ENCODE measurements around the gene FARP1. TPM values are rescaled to one million over a fixed set of nuclear protein-coding genes. Genes with fewer than 3 reads are reported as not detected.

The FARP1 gene
- total and polyA plus RNA-seq, 3 experiments from 2014 or later, result 0.16 to 0.27 (median 0.26) TPM

GRCh38 chr13:98103531-98103930 lies 39.4 kb upstream of the FARP1 start:
- no peak overlapping the region for H3K27ac Mint-ChIP-seq
- ChIA-PET POLR2A (no interaction called here), CTCF (no interaction called here)
- DNase-seq, result no peak
- Histone ChIP-seq H3K9me3 (ENCODE audit: low read length) (no peaks in the 10 kb centered on the region), H3K27me3 (ENCODE audit: insufficient read depth, low read length, poor library complexity, severe bottlenecking) (no peaks in the 10 kb centered on the region), H3K27ac (ENCODE audit: low read depth, low read length) (no peak overlapping the region), H3K4me1 (ENCODE audit: insufficient read depth, low read length) (no peaks in the 10 kb centered on the region), H3K36me3 (ENCODE audit: insufficient read depth, low read length) (no peaks in the 10 kb centered on the region), H3K4me3 (ENCODE audit: low read length) (no peak overlapping the region)
- peaks cover 0 to 10% of the 10 kb centered on the region in 2 donors for H3K27me3 Mint-ChIP-seq
- peaks cover 0 to 4% (median 0%) of the 10 kb centered on the region in 5 donors for H3K9me3 Mint-ChIP-seq
- H3K36me3 Mint-ChIP-seq, result no peaks in the 10 kb centered on the region
- no peak overlapping the region for H3K4me3 Mint-ChIP-seq
- no peaks in the 10 kb centered on the region for H3K4me1 Mint-ChIP-seq

DNA sequence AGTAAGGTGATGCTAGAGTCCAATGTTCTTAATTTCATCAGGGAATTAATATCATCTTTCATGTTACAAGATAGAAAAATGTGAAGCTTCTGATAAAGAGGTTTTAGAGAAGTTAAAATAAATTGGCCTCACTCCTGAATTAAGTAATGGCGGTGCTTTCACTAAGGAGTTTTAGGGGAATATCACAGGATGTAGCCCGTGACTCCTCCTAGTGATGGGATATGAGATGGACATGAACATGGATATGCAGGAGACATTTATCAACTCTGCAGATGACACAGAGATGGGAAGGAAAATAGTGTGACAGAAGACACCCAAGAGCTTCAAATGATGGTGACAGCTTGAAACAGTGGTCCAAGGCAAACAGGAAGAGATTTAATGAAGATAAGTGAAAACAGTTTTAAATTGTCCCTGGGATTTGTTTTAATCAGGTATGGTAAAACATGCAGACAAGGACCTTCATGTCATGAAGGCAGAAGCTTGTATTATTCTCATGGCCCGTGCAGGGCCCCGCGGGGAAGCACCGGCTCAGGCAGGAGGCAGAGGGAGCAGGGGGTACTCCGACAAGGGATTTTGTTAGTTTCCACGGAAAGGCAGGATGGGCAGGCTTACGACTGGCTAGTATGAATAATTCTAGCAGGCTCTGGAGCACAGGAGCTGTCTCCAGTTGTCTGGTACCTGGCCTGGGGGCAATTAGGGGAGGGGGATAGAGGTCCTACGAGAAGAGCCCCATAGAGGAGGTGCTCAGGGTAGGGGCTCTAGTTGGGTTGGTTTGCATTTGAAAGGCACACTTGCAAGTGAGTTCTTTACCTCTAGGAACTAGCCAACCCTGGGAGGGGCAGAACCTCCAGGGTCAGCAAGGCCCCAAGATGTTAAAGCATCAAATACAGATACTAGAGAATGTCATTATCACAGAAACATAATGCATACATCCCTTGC lies 38.7 kb upstream of the FARP1 start:
- Histone ChIP-seq H3K4me3 (ENCODE audit: low read length) (no peak overlapping the region), H3K27ac (ENCODE audit: low read depth, low read length) (no peak overlapping the region), H3K36me3 (ENCODE audit: insufficient read depth, low read length) (no peaks in the 10 kb centered on the region), H3K9me3 (ENCODE audit: low read length) (no peaks in the 10 kb centered on the region), H3K4me1 (ENCODE audit: insufficient read depth, low read length) (no peaks in the 10 kb centered on the region), H3K27me3 (ENCODE audit: insufficient read depth, low read length, poor library complexity, severe bottlenecking) (no peaks in the 10 kb centered on the region)
- Mint-ChIP-seq H3K9me3 (peaks cover 0 to 4% (median 0%) of the 10 kb centered on the region in 5 donors), H3K27me3 (peaks cover 0 to 7% of the 10 kb centered on the region in 2 donors), H3K36me3 (no peaks in the 10 kb centered on the region), H3K4me3 (no peak overlapping the region), H3K27ac (no peak overlapping the region), H3K4me1 (no peaks in the 10 kb centered on the region)
- DNase-seq, result no peak
- ChIA-PET POLR2A (no interaction called here), CTCF (no interaction called here)

DNA sequence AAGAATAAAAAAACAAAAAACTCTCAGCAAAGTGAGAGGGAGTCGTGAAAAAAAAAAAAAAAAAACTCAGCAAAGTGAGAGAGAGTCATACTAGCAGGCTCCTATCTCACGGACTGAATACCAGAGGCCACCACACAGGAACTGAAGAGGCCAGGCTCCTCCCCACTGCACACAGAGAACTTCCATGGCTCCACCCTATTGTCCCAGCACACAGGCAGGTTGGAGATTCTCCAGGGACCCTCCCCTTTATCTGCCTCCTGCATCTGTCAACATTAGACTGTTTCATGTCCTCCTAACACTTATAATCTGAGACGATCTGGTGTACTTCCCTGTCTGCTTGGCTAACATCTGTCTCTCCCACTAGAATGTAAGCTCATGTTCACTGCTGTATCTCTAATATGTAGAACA lies 37.0 kb upstream of the FARP1 start:
- no peak overlapping the region for H3K27ac Mint-ChIP-seq

GRCh38 chr13:98108341-98108740 lies 34.6 kb upstream of the FARP1 start:
- Histone ChIP-seq H3K4me3 (ENCODE audit: low read length) (no peak overlapping the region), H3K27me3 (ENCODE audit: insufficient read depth, low read length, poor library complexity, severe bottlenecking) (no peaks in the 10 kb centered on the region), H3K27ac (ENCODE audit: low read depth, low read length) (no peak overlapping the region), H3K4me1 (ENCODE audit: insufficient read depth, low read length) (no peaks in the 10 kb centered on the region), H3K36me3 (ENCODE audit: insufficient read depth, low read length) (no peaks in the 10 kb centered on the region), H3K9me3 (ENCODE audit: low read length) (no peaks in the 10 kb centered on the region)
- H3K27me3 Mint-ChIP-seq, result peaks cover 3 to 4% of the 10 kb centered on the region in 2 donors
- ChIA-PET POLR2A (no interaction called here), CTCF (no interaction called here)
- no peak overlapping the region for H3K4me3 Mint-ChIP-seq
- DNase-seq, result no peak
- H3K9me3 Mint-ChIP-seq, result peaks cover 0 to 2% (median 0%) of the 10 kb centered on the region in 5 donors
- H3K36me3 Mint-ChIP-seq, result no peaks in the 10 kb centered on the region
- no peaks in the 10 kb centered on the region for H3K4me1 Mint-ChIP-seq
- H3K27ac Mint-ChIP-seq, result no peak overlapping the region

More for the DNA sequence above, 37.0 kb upstream of the FARP1 start:
- Mint-ChIP-seq H3K27me3 (peaks cover 0 to 3% of the 10 kb centered on the region in 2 donors), H3K4me1 (no peaks in the 10 kb centered on the region), H3K9me3 (peaks cover 0 to 4% (median 0%) of the 10 kb centered on the region in 5 donors), H3K36me3 (no peaks in the 10 kb centered on the region), H3K4me3 (no peak overlapping the region)
- H3K27me3 ChIP-seq (ENCODE audit: insufficient read depth, low read length, poor library complexity, severe bottlenecking), result no peaks in the 10 kb centered on the region
- H3K36me3 ChIP-seq (ENCODE audit: insufficient read depth, low read length), result no peaks in the 10 kb centered on the region
- no peaks in the 10 kb centered on the region for H3K9me3 ChIP-seq (ENCODE audit: low read length)
- DNase-seq, result no peak
- no peak overlapping the region for H3K27ac ChIP-seq (ENCODE audit: low read depth, low read length)
- ChIA-PET POLR2A (no interaction called here), CTCF (no interaction called here)
- no peak overlapping the region for H3K4me3 ChIP-seq (ENCODE audit: low read length)
- no peaks in the 10 kb centered on the region for H3K4me1 ChIP-seq (ENCODE audit: insufficient read depth, low read length)

DNA sequence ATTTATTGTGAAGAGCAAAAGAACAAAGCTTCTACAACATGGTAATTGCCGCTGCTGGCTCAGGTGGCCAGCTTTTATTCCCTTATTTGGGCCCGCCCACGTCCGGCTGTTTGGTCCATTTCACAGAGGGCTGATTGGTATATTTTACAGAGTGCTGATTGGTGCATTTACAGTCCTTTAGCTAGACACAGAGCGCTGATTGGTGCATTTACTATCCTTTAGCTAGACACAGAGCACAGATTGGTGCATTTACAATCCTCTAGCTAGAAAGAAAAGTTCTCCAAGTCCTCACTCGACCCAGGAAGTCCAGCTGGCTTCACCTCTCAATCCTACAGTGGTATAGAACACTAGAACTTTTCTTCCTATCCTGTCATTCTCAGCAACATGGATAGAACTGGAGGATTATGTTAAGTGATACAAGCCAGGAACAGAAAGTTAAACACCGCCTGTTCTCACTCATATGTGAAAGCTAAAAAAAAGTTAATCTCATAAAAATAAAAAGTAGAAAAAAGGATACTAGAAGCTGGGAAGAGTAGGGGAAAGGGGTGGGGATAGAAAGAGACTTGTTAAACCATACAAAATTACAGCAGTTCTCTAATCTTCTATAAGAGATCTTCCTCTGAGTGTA lies 33.6 kb upstream of the FARP1 start:
- no peaks in the 10 kb centered on the region for H3K9me3 ChIP-seq (ENCODE audit: low read length)
- no peaks in the 10 kb centered on the region for H3K4me1 Mint-ChIP-seq
- ChIA-PET POLR2A (no interaction called here), CTCF (no interaction called here)
- H3K27ac ChIP-seq (ENCODE audit: low read depth, low read length), result no peak overlapping the region
- H3K36me3 ChIP-seq (ENCODE audit: insufficient read depth, low read length), result no peaks in the 10 kb centered on the region
- H3K9me3 Mint-ChIP-seq, result peaks cover 0 to 2% (median 0%) of the 10 kb centered on the region in 5 donors
- H3K4me3 Mint-ChIP-seq, result no peak overlapping the region
- no peak overlapping the region for H3K27ac Mint-ChIP-seq
- H3K4me3 ChIP-seq (ENCODE audit: low read length), result no peak overlapping the region
- no peak for DNase-seq
- no peaks in the 10 kb centered on the region for H3K4me1 ChIP-seq (ENCODE audit: insufficient read depth, low read length)
- no peaks in the 10 kb centered on the region for H3K27me3 ChIP-seq (ENCODE audit: insufficient read depth, low read length, poor library complexity, severe bottlenecking)
- H3K27me3 Mint-ChIP-seq, result peaks cover 3 to 4% of the 10 kb centered on the region in 2 donors
- H3K36me3 Mint-ChIP-seq, result no peaks in the 10 kb centered on the region

- Mint-ChIP-seq H3K27me3 (peaks cover 3 to 4% of the 10 kb centered on the region in 2 donors), H3K9me3 (peaks cover 0 to 2% (median 0%) of the 10 kb centered on the region in 5 donors), H3K4me1 (no peaks in the 10 kb centered on the region), H3K27ac (no peak overlapping the region), H3K36me3 (no peaks in the 10 kb centered on the region), H3K4me3 (no peak overlapping the region)
- DNase-seq, result no peak
- POLR2A ChIA-PET, result no interaction called here
- CTCF ChIA-PET, result no interaction called here
- H3K9me3 ChIP-seq (ENCODE audit: low read length), result no peaks in the 10 kb centered on the region
- no peak overlapping the region for H3K4me3 ChIP-seq (ENCODE audit: low read length)
- no peaks in the 10 kb centered on the region for H3K36me3 ChIP-seq (ENCODE audit: insufficient read depth, low read length)
- no peaks in the 10 kb centered on the region for H3K4me1 ChIP-seq (ENCODE audit: insufficient read depth, low read length)
- no peak overlapping the region for H3K27ac ChIP-seq (ENCODE audit: low read depth, low read length)
- H3K27me3 ChIP-seq (ENCODE audit: insufficient read depth, low read length, poor library complexity, severe bottlenecking), result no peaks in the 10 kb centered on the region
Observed at GRCh38 chr13:98110749-98111148, 32.1 kb upstream of the FARP1 start.

GRCh38 chr13:98111168-98112098 lies 31.5 kb upstream of the FARP1 start:
- Mint-ChIP-seq H3K9me3 (peaks cover 0 to 2% (median 0%) of the 10 kb centered on the region in 5 donors), H3K27ac (no peak overlapping the region), H3K36me3 (no peaks in the 10 kb centered on the region), H3K4me3 (no peak overlapping the region), H3K4me1 (no peaks in the 10 kb centered on the region), H3K27me3 (peaks cover 3 to 4% of the 10 kb centered on the region in 2 donors)
- Histone ChIP-seq H3K36me3 (ENCODE audit: insufficient read depth, low read length) (no peaks in the 10 kb centered on the region), H3K4me1 (ENCODE audit: insufficient read depth, low read length) (no peaks in the 10 kb centered on the region), H3K4me3 (ENCODE audit: low read length) (no peak overlapping the region), H3K27ac (ENCODE audit: low read depth, low read length) (no peak overlapping the region), H3K9me3 (ENCODE audit: low read length) (no peaks in the 10 kb centered on the region), H3K27me3 (ENCODE audit: insufficient read depth, low read length, poor library complexity, severe bottlenecking) (no peaks in the 10 kb centered on the region)
- DNase-seq, result no peak
- CTCF ChIA-PET, result no interaction called here
- POLR2A ChIA-PET, result no interaction called here

DNA sequence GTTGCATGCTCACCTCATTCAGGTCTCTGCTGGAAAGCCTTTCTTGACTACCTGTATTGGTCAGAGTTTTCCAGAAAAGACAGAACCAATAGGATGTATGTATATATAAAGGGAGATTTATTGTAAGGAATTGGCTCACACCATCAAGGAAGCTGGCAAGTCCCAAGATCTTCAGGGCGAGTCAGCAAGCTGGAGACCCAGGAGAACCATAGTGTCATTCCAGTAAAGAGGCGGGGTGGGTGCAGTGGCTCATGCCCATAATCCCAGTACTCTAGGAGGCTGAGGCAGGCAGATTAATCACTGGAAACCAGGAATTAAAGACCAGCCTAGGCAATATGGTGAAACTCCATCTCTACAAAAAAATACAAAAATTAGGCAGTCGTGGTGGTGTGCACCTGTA lies 30.4 kb upstream of the FARP1 start:
- no peak overlapping the region for H3K27ac Mint-ChIP-seq
- CTCF ChIA-PET, result no interaction called here

More for the DNA sequence above, 30.4 kb upstream of the FARP1 start:
- no peaks in the 10 kb centered on the region for H3K27me3 ChIP-seq (ENCODE audit: insufficient read depth, low read length, poor library complexity, severe bottlenecking)
- Mint-ChIP-seq H3K4me1 (no peaks in the 10 kb centered on the region), H3K9me3 (no peaks in the 10 kb centered on the region), H3K4me3 (no peak overlapping the region), H3K27me3 (peaks cover 4 to 5% of the 10 kb centered on the region in 2 donors), H3K36me3 (no peaks in the 10 kb centered on the region)
- H3K27ac ChIP-seq (ENCODE audit: low read depth, low read length), result no peak overlapping the region
- no peak overlapping the region for H3K4me3 ChIP-seq (ENCODE audit: low read length)
- no peaks in the 10 kb centered on the region for H3K36me3 ChIP-seq (ENCODE audit: insufficient read depth, low read length)
- POLR2A ChIA-PET, result no interaction called here
- no peaks in the 10 kb centered on the region for H3K4me1 ChIP-seq (ENCODE audit: insufficient read depth, low read length)
- H3K9me3 ChIP-seq (ENCODE audit: low read length), result no peaks in the 10 kb centered on the region
- no peak for DNase-seq

Data from CD8-positive, alpha-beta memory T cell (primary cell).